Effector memory CD4-positive, alpha-beta T cell (primary cell): ENCODE measurements around the gene ZNF611.

ENCODE experiments used
- DNase-seq, 3 donors: peaks; one replicate each; pipeline ENCODE4 v3.0.0-alpha.2; 2020
- H3K27ac ChIP-seq: 2 replicates; pipeline ENCODE4 v1.7.0; 2013; ENCODE audit warnings: mild to moderate bottlenecking, low read length, moderate library complexity; ENCODE audit not compliant: insufficient read depth, poor library complexity, severe bottlenecking
- H3K27me3 ChIP-seq: replicated peaks from 2 replicates; pipeline ENCODE4 v1.7.0; 2013; ENCODE audit warnings: mild to moderate bottlenecking, low read length; ENCODE audit not compliant: insufficient read depth, control insufficient read depth, poor library complexity, severe bottlenecking
- H3K36me3 ChIP-seq: 2 replicates; pipeline ENCODE4 v1.7.0; 2013; ENCODE audit warnings: mild to moderate bottlenecking, low read length, moderate library complexity; ENCODE audit not compliant: control insufficient read depth, insufficient read depth
- H3K4me1 ChIP-seq: 2 replicates; pipeline ENCODE4 v1.7.0; 2013; ENCODE audit warnings: low read length, mild to moderate bottlenecking; ENCODE audit not compliant: control insufficient read depth, insufficient read depth, poor library complexity, severe bottlenecking
- H3K4me3 ChIP-seq: 2 replicates; pipeline ENCODE4 v1.7.0; 2013; ENCODE audit warnings: low read length, low read depth, mild to moderate bottlenecking; ENCODE audit not compliant: insufficient read depth, poor library complexity, severe bottlenecking
- H3K9me3 ChIP-seq: 2 replicates; pipeline ENCODE4 v1.7.0; 2013; ENCODE audit warnings: mild to moderate bottlenecking, low read length, moderate library complexity; ENCODE audit not compliant: control insufficient read depth

The ZNF611 gene

DNA sequence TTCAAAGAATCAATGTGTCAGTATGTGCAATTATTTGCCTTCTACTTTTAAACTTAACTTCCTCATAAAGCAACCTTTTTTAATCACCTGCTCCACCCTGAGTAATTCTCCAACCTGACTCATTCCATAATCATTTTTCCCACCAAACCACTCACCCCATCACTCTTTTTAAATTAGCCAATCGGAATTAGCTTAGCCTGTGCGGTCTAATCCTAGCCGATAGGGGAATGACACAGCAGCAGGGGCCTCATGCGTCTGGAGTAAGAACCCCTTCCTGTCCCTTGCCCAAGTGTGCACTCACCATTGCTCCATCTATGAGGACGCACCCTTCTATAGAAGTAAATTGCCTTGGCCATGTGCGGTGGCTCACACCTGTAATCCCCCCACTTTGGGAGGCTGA, 69.3 kb downstream of the ZNF611 start:
- Histone ChIP-seq H3K9me3 (no peaks in the 10 kb centered on the region), H3K4me3 (no peak overlapping the region), H3K36me3 (peaks cover 4% of the 10 kb centered on the region), H3K27ac (no peak overlapping the region), H3K27me3 (no peaks in the 10 kb centered on the region), H3K4me1 (no peaks in the 10 kb centered on the region)
- no peak for DNase-seq

DNA sequence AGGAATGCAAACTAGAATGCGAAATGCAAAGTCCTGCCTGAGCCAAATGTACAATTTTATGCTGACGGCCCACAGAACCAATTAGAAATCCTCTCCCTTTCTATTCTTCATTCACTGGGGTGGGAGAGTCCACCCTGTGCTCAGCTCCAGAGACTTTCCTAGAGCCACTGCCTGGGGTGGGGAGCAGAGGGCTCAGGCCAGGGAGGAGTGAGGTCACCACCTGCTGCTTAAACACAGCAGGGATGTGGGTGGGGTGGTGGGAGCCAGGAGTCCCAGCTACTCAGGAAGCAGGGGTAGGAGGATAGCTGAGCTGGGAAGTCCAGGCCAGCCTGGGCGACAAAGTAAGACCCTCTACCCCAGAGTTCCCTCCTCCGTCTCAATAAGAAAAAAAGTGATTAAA, 69.8 kb downstream of the ZNF611 start:
- no peak overlapping the region for H3K27ac ChIP-seq
- peaks cover 9% of the 10 kb centered on the region for H3K36me3 ChIP-seq
- H3K4me1 ChIP-seq = no peaks in the 10 kb centered on the region
- no peaks in the 10 kb centered on the region for H3K27me3 ChIP-seq
- H3K4me3 ChIP-seq = no peak overlapping the region
- H3K9me3 ChIP-seq = no peaks in the 10 kb centered on the region
- no peak for DNase-seq

DNA sequence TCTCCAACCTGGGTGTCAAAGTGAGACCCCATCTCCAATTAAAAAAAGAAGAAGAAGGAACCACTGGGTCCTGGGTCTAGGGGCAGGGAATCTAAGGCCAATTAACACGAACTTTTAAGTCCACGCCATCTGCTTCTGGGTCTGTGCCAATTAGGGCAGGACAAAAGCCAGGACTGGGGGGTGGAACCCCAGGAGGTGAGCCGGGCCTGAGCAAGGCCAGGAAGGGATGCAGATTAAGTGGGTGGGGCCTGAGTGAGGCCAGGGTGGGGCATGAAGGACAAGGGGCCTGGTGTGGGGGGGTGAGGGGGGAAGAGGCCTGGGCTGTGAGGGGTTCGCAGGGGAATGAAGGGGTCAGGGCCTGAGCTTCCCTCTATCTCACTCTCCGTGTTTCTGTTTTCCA, 70.4 kb downstream of the ZNF611 start:
- H3K27me3 ChIP-seq = no peaks in the 10 kb centered on the region
- peaks cover 11% of the 10 kb centered on the region for H3K36me3 ChIP-seq
- H3K27ac ChIP-seq = no peak overlapping the region

DNA sequence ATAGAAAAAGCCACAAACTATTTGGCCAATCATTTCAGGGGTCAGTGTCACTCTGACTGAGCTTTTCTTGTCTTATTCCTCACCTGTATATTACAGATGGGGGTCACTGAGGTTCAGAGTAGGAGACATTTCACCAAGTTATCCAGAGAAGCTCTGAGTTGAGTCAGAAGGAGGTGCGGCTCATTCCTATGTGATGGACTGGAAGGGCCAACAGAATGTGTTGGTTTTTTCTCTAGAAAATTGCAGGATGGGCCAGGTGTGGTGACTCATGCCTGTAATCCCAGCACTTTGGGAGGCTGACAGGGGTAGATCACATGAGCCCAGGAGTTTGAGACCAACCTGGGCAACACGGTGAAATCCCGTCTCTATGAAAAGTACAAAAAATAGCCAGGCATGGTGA, 72.2 kb downstream of the ZNF611 start:
- no peaks in the 10 kb centered on the region for H3K4me1 ChIP-seq
- peaks cover 22% of the 10 kb centered on the region for H3K36me3 ChIP-seq
- no peak for DNase-seq
- no peaks in the 10 kb centered on the region for H3K27me3 ChIP-seq
- H3K4me3 ChIP-seq = no peak overlapping the region
- H3K9me3 ChIP-seq = no peaks in the 10 kb centered on the region
- H3K27ac ChIP-seq = no peak overlapping the region

More for the DNA sequence above, 70.4 kb downstream of the ZNF611 start:
- DNase-seq = no peak
- Histone ChIP-seq H3K4me1 (no peaks in the 10 kb centered on the region), H3K4me3 (no peak overlapping the region), H3K9me3 (no peaks in the 10 kb centered on the region)

DNA sequence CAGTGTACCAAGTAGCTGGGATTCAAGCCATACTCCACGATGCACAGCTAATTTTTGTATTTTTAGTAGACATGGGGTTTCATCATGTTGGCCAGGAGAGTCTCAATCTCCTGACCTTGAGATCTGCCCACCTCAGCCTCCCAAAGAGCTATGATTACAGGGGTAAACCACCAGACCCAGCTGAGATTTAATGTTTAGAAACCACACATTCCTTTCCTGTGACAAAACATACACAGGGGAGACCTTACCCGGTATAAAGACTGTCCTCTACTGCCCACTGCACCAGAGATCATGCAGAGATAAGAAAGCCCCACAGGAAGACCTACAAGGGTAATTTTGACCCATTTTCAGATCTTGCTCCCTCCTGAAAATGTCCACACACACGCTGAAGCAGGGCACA, 73.9 kb downstream of the ZNF611 start:
- H3K9me3 ChIP-seq = no peaks in the 10 kb centered on the region
- H3K27ac ChIP-seq = no peak overlapping the region
- H3K36me3 ChIP-seq = peaks cover 27% of the 10 kb centered on the region
- DNase-seq = no peak
- no peaks in the 10 kb centered on the region for H3K4me1 ChIP-seq
- no peak overlapping the region for H3K4me3 ChIP-seq
- H3K27me3 ChIP-seq = no peaks in the 10 kb centered on the region

DNA sequence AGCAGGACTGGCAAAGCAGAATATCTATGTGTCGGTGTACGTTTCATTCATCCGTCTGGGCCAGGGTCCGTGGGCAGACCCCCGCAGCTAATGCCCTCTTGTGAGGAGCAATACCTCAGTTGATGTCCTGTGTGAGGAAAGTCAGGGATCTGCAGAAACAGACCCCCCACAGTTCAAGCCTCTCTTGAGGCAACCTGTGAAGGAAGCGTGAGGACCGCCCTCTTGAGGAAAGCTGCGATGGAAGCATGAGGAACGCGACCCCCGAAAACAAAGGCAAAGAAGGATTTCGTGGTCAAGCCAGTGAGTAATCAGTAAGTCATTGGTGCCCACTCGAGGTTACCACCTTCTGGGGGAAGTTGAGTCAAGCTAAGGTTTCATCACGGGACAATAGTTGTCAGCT, 75.8 kb downstream of the ZNF611 start:
- Histone ChIP-seq H3K27me3 (no peaks in the 10 kb centered on the region), H3K36me3 (peaks cover 41% of the 10 kb centered on the region), H3K4me3 (no peak overlapping the region), H3K9me3 (no peaks in the 10 kb centered on the region), H3K27ac (no peak overlapping the region), H3K4me1 (no peaks in the 10 kb centered on the region)
- no peak for DNase-seq

DNA sequence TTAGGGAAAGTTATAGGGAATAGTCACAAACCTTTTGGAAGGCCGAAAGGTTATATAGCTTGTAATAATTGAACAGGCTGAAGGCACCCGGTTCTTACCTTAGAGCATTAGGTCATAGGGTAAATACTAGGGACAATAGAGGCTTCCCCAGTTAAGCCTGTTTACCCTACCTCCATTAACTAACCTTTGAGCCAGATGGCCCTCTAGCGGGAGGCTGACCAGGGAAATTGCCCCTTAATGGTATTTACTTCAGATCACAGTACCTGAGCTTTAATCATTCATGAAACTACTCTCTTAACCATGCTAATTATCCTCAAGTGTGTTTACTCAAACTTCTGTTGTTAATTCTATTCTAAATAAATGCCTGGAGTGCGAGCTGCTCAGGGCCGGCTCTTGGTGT, 76.2 kb downstream of the ZNF611 start:
- no peak overlapping the region for H3K4me3 ChIP-seq
- H3K9me3 ChIP-seq = no peaks in the 10 kb centered on the region
- no peaks in the 10 kb centered on the region for H3K27me3 ChIP-seq
- peaks cover 45% of the 10 kb centered on the region for H3K36me3 ChIP-seq
- no peak for DNase-seq
- no peak overlapping the region for H3K27ac ChIP-seq
- no peaks in the 10 kb centered on the region for H3K4me1 ChIP-seq

DNA sequence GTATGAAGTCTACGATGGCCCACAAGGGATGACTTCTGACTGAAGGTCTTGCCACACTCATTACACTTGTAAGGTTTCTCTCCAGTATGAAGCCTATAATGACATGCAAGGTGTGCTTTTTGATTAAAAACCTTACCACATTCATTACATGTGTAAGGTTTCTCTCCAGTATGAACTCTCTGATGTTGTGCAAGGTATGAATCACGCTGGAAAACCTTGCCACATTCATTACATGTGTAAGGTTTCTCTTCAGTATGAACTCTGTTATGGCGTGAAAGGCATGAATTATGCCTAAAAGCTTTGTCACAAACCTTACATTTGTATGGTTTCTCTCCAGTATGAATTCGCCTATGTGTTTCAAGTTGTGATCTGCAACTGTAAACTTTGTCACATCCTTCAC, 81.7 kb downstream of the ZNF611 start:
- Histone ChIP-seq H3K4me3 (no peak overlapping the region), H3K9me3 (peaks cover 1% of the 10 kb centered on the region), H3K27ac (no peak overlapping the region), H3K4me1 (no peaks in the 10 kb centered on the region), H3K36me3 (peaks cover 35% of the 10 kb centered on the region), H3K27me3 (no peaks in the 10 kb centered on the region)
- DNase-seq = no peak
